H1 (cell line): ENCODE results near the gene OR8D4. TPM values are rescaled to one million over a fixed set of nuclear protein-coding genes. Genes with fewer than 3 reads are reported as not detected.

ENCODE experiments used
- CTCF ChIA-PET: fragments of 300-600 bp; sonication (Branson Sonifier 250); formaldehyde crosslinking; loops from one replicate; lab custom pipeline; 2021; ENCODE audit not compliant: partially characterized antibody; lab: Charles Lee
- POLR2A ChIA-PET: fragments of 300-600 bp; sonication (Branson Sonifier 250); formaldehyde crosslinking; loops from one replicate; lab custom pipeline; 2021; ENCODE audit warnings: inconsistent platforms; ENCODE audit not compliant: partially characterized antibody; lab: Charles Lee
- DNase-seq, 2 experiments: peaks; one replicate each; pipeline versions ENCODE4 v3.0.0 to v3.0.0-alpha.2; 2010 to 2022; ENCODE audit warnings: low spot score in 2 of 2, low read depth in 1 of 2, mixed read lengths in 1 of 2
- FAIRE-seq: peaks from 2 replicates; lab custom pipeline; 2011; peaks lifted over from hg19 to GRCh38; lab: Jason Lieb, UNC
- H2AFZ ChIP-seq: 2 replicates; pipeline ENCODE4 v1.8.1; 2012; ENCODE audit warnings: low read length, inconsistent platforms
- H2AK5ac ChIP-seq: 2 replicates; pipeline ENCODE4 v1.6.1; 2013; ENCODE audit warnings: low read depth, low read length
- H2BK120ac ChIP-seq: replicated peaks from 2 replicates; pipeline ENCODE3; 2013; ENCODE audit warnings: low read depth, low read length, inconsistent platforms
- H2BK12ac ChIP-seq: 2 replicates; pipeline ENCODE4 v1.6.1; 2013; ENCODE audit warnings: low read depth, low read length
- H2BK15ac ChIP-seq: 2 replicates; pipeline ENCODE4 v1.6.1; 2013; ENCODE audit warnings: low read length
- H2BK20ac ChIP-seq: 2 replicates; pipeline ENCODE4 v1.6.1; 2013; ENCODE audit warnings: low read length
- H2BK5ac ChIP-seq: 2 replicates; pipeline ENCODE4 v1.6.1; 2013; ENCODE audit warnings: low read depth, low read length
- H3K14ac ChIP-seq: 2 replicates; pipeline ENCODE4 v1.6.1; 2013; ENCODE audit warnings: inconsistent platforms; ENCODE audit not compliant: insufficient read length
- H3K18ac ChIP-seq: 2 replicates; pipeline ENCODE4 v1.6.1; 2013; ENCODE audit warnings: low read length; ENCODE audit errors: extremely low read depth
- H3K23ac ChIP-seq: 2 replicates; pipeline ENCODE4 v1.6.1; 2013; ENCODE audit warnings: inconsistent platforms; ENCODE audit not compliant: insufficient read length
- H3K23me2 ChIP-seq: 2 replicates; pipeline ENCODE4 v1.6.1; 2013; ENCODE audit warnings: low read depth, low read length
- H3K27ac ChIP-seq: 2 replicates; pipeline ENCODE4 v1.6.1; 2011; ENCODE audit warnings: low read depth, low read length, inconsistent platforms
- H3K27me3 ChIP-seq, 4 experiments: replicated peaks in 1 of 4; 1 replicate in 1 of 4; 2 replicates in 3 of 4; pipeline versions ENCODE4 v1.6.1 to v1.8.1; 2011 to 2013; ENCODE audit warnings: low read length in 3 of 4, mild to moderate bottlenecking in 3 of 4, inconsistent platforms in 2 of 4, mixed read lengths in 2 of 4, moderate library complexity in 1 of 4; ENCODE audit not compliant: control insufficient read depth in 3 of 4, insufficient read depth in 3 of 4; ENCODE audit errors: extremely low read depth in 1 of 4
- H3K36me3 ChIP-seq, 4 experiments: 2 replicates each; pipeline versions ENCODE4 v1.6.1 to v1.8.1; 2011 to 2013; ENCODE audit warnings: mild to moderate bottlenecking in 4 of 4, low read length in 3 of 4, moderate library complexity in 2 of 4, control low read depth in 1 of 4, inconsistent platforms in 1 of 4; ENCODE audit not compliant: insufficient read depth in 4 of 4, control insufficient read depth in 2 of 4
- H3K4ac ChIP-seq: replicated peaks from 2 replicates; pipeline ENCODE3; 2013; ENCODE audit warnings: low read length, low read depth, mixed read lengths, inconsistent platforms; ENCODE audit not compliant: insufficient read length
- H3K4me1 ChIP-seq, 4 experiments: replicated peaks in 1 of 4; 1 replicate in 1 of 4; 2 replicates in 3 of 4; pipeline versions ENCODE4 v1.6.1 to v1.8.1; 2011 to 2013; ENCODE audit warnings: low read length in 3 of 4, inconsistent platforms in 2 of 4, mixed read lengths in 1 of 4; ENCODE audit not compliant: insufficient read depth in 4 of 4, control insufficient read depth in 3 of 4
- H3K4me2 ChIP-seq, 2 experiments: 2 replicates each; pipeline versions ENCODE4 v1.6.1 to v1.8.1; 2011 to 2013; ENCODE audit warnings: low read depth in 2 of 2, low read length in 2 of 2, control low read depth in 1 of 2, inconsistent platforms in 1 of 2, mild to moderate bottlenecking in 1 of 2; ENCODE audit not compliant: insufficient read depth in 1 of 2
- H3K4me3 ChIP-seq, 4 experiments: fragments of 200-600, 300-600 bp in 1 of 4; sonication (generic), shearing (Covaris generic), sonication (Bioruptor Twin) in 1 of 4; 2 replicates each; pipeline versions ENCODE4 v1.5.1 to v1.8.1; 2011 to 2016; ENCODE audit warnings: low read length in 4 of 4, low read depth in 3 of 4, control low read depth in 2 of 4, inconsistent platforms in 2 of 4, mild to moderate bottlenecking in 2 of 4, mixed read lengths in 1 of 4, moderate library complexity in 1 of 4; ENCODE audit not compliant: insufficient read depth in 2 of 4; ENCODE audit errors: extremely low read depth in 1 of 4
- H3K56ac ChIP-seq: replicated peaks from 2 replicates; pipeline ENCODE3; 2013; ENCODE audit warnings: low read depth, mild to moderate bottlenecking, mixed read lengths, low read length, inconsistent platforms; ENCODE audit not compliant: insufficient read length
- H3K79me1 ChIP-seq: 2 replicates; pipeline ENCODE4 v1.6.1; 2013; ENCODE audit warnings: low read depth, low read length, control low read depth
- H3K79me2 ChIP-seq, 2 experiments: 2 replicates each; pipeline versions ENCODE4 v1.6.1 to v1.8.1; 2012 to 2013; ENCODE audit warnings: low read length in 2 of 2, mild to moderate bottlenecking in 2 of 2, inconsistent platforms in 1 of 2; ENCODE audit not compliant: insufficient read depth in 2 of 2, control insufficient read depth in 1 of 2
- H3K9ac ChIP-seq, 4 experiments: replicated peaks in 1 of 4; 1 replicate in 1 of 4; 2 replicates in 3 of 4; pipeline versions ENCODE4 v1.6.1 to v1.8.1; 2011 to 2013; ENCODE audit warnings: low read depth in 3 of 4, low read length in 3 of 4, control low read depth in 2 of 4, mild to moderate bottlenecking in 2 of 4, moderate library complexity in 2 of 4, inconsistent platforms in 1 of 4; ENCODE audit errors: extremely low read depth in 1 of 4
- H3K9me3 ChIP-seq, 2 experiments: 2 replicates each; pipeline versions ENCODE4 v1.6.1 to v1.8.1; 2012 to 2013; ENCODE audit warnings: mild to moderate bottlenecking in 2 of 2, moderate library complexity in 2 of 2, control low read depth in 1 of 2, inconsistent platforms in 1 of 2, low read depth in 1 of 2, low read length in 1 of 2, mixed read lengths in 1 of 2; ENCODE audit not compliant: insufficient read depth in 2 of 2
- H4K20me1 ChIP-seq, 2 experiments: replicated peaks in 1 of 2; 2 replicates each; pipeline versions ENCODE3 to v1.8.1; 2011 to 2013; ENCODE audit warnings: inconsistent platforms in 2 of 2, low read length in 2 of 2, mild to moderate bottlenecking in 1 of 2; ENCODE audit not compliant: insufficient read depth in 2 of 2, control insufficient read depth in 1 of 2
- H4K5ac ChIP-seq: 2 replicates; pipeline ENCODE4 v1.6.1; 2013; ENCODE audit warnings: low read length, low read depth, mixed read lengths, inconsistent platforms; ENCODE audit not compliant: insufficient read length
- H4K8ac ChIP-seq: 2 replicates; pipeline ENCODE4 v1.8.0; 2013; ENCODE audit warnings: mild to moderate bottlenecking, moderate library complexity, low read length, inconsistent platforms; ENCODE audit not compliant: insufficient read depth; ENCODE audit errors: extremely low read depth
- H4K91ac ChIP-seq: replicated peaks from 2 replicates; pipeline ENCODE3; 2013; ENCODE audit warnings: low read length, mixed read lengths, inconsistent platforms; ENCODE audit not compliant: insufficient read length
- CHD1 ChIP-seq: IDR thresholded peaks from 2 replicates; pipeline ENCODE4 v1.6.1; 2012; ENCODE audit warnings: low read depth, low read length, improper control_type of control experiment
- CREB1 ChIP-seq: IDR thresholded peaks from 2 replicates; pipeline ENCODE4 v1.6.1; 2012; ENCODE audit warnings: inconsistent platforms
- EZH2 ChIP-seq: fragments of 200-600 bp; sonication (generic); IDR thresholded peaks from 2 replicates; pipeline ENCODE4 v1.7.1; 2012; ENCODE audit warnings: low read depth, mild to moderate bottlenecking, moderate library complexity, low read length, inconsistent platforms; ENCODE audit not compliant: severe bottlenecking
- GABPA ChIP-seq: IDR thresholded peaks from 2 replicates; pipeline ENCODE4 v1.6.1; 2011; ENCODE audit warnings: mild to moderate bottlenecking, low read length, moderate library complexity, borderline replicate concordance; ENCODE audit not compliant: insufficient read depth
- HDAC6 ChIP-seq: IDR thresholded peaks from one replicate; pipeline ENCODE4 v1.7.1; 2012; ENCODE audit warnings: low read depth, mild to moderate bottlenecking, inconsistent platforms, low read length, moderate library complexity
- JUND ChIP-seq: IDR thresholded peaks from 2 replicates; pipeline ENCODE4 v1.6.1; 2011; ENCODE audit warnings: mild to moderate bottlenecking, improper control_type of control experiment, low read length
- MAX ChIP-seq: IDR thresholded peaks from 2 replicates; pipeline ENCODE4 v1.6.1; 2012; ENCODE audit warnings: inconsistent platforms
- RBBP5 ChIP-seq: IDR thresholded peaks from 2 replicates; pipeline ENCODE4 v1.7.1; 2012; ENCODE audit warnings: low read depth, mild to moderate bottlenecking, inconsistent platforms, low read length, moderate library complexity, borderline replicate concordance
- RFX5 ChIP-seq: IDR thresholded peaks from 2 replicates; pipeline ENCODE4 v1.6.1; 2011; ENCODE audit warnings: low read depth, low read length, improper control_type of control experiment, borderline replicate concordance
- RNF2 ChIP-seq: fragments of 200-900, 300-1000 bp; sonication (generic); IDR thresholded peaks from 2 replicates; pipeline ENCODE4 v1.7.1; 2016; ENCODE audit warnings: borderline replicate concordance, low read depth, mild to moderate bottlenecking, antibody characterized with exemption, low read length; ENCODE audit not compliant: poor library complexity, severe bottlenecking; ENCODE audit errors: missing control alignments
- SIN3A ChIP-seq, 2 experiments: IDR thresholded peaks in 1 of 2; conservative IDR thresholded peaks in 1 of 2; 2 replicates each; pipeline ENCODE4 v1.6.1; 2011 to 2012; ENCODE audit warnings: low read length in 2 of 2, improper control_type of control experiment in 1 of 2, low read depth in 1 of 2, mild to moderate bottlenecking in 1 of 2
- SIRT6 ChIP-seq: IDR thresholded peaks from one replicate; pipeline ENCODE4 v1.7.1; 2012; ENCODE audit warnings: low read length, inconsistent platforms
- SP2 ChIP-seq: IDR thresholded peaks from 2 replicates; pipeline ENCODE4 v1.6.1; 2012; ENCODE audit warnings: mild to moderate bottlenecking, low read length, inconsistent platforms
- SP4 ChIP-seq: IDR thresholded peaks from 2 replicates; pipeline ENCODE4 v1.6.1; 2012; ENCODE audit warnings: low read length, inconsistent platforms
- TAF7 ChIP-seq: optimal IDR thresholded peaks from 2 replicates; pipeline ENCODE3; 2011; ENCODE audit warnings: low read depth, mild to moderate bottlenecking, inconsistent platforms, low read length, moderate library complexity, borderline replicate concordance
- WGBS, 2 experiments: shearing (Covaris generic) in 1 of 2; methylation state at CpG; one replicate each; pipeline versions ENCODE4 v1.1.6 to v1.1.7; 2013 to 2015; ENCODE audit warnings: low lambda C conversion rate in 2 of 2, mixed read lengths in 2 of 2, inconsistent platforms in 1 of 2, low coverage in 1 of 2, missing lambda C conversion rate in 1 of 2; ENCODE audit not compliant: insufficient replicate concordance in 2 of 2, insufficient coverage in 1 of 2, insufficient read length in 1 of 2; ENCODE audit errors: extremely low coverage in 1 of 2, missing lambda C conversion rate in 1 of 2; 5-methylcytosine and 5-hydroxymethylcytosine counted together
- polyA plus RNA-seq, 7 experiments: library from polyadenylated mRNA; depleted of rRNA in 3 of 7; stranded (reverse) in 5 of 7; unstranded in 2 of 7; fragments of >200 nt in 5 of 7; fragments of 200-250 nt in 2 of 7; gene quantifications; 1 replicate in 5 of 7; 2 replicates in 1 of 7; 4 replicates in 1 of 7; pipeline versions ENCODE4 v1.2.1 to v1.2.3, GENCODE V29; 2011 to 2013; ENCODE audit warnings: missing spikeins in 2 of 7, mixed read lengths in 2 of 7
- total RNA-seq: library from RNA; stranded (reverse); fragmentation: NEBNext Ultra II Directional; extraction: Animal tissue kit (Norgen Biotek cat#: 25700); gene quantifications from 2 replicates; pipeline ENCODE4 v1.2.1, GENCODE V29; 2021

The OR8D4 gene
- total and polyA plus RNA-seq, 2 of the 8 experiments (the other 6 are each of a cell fraction or from before 2014, with no cell fraction given): not detected

GRCh38 chr11:123924027-123924426 is 22.1 kb downstream of the OR8D4 start:
- Histone ChIP-seq H3K27me3 (no peaks in the 10 kb centered on the region), H2BK120ac (no peak overlapping the region)
- POLR2A ChIA-PET: no interaction called here
- TF ChIP-seq SIN3A (conservative IDR thresholded peaks at IDR 0.05 in 1 of 2, IDR thresholded peaks at IDR 0.05 in 1 of 2; ENCODE audit: low read depth in 1 of 2, low read length in 2 of 2): no peak
- TF ChIP-seq MAX: no peak
- no peak for TF ChIP-seq TAF7
- no peak for TF ChIP-seq CREB1
- TF ChIP-seq RFX5: no peak
- TF ChIP-seq HDAC6: no peak
- TF ChIP-seq RBBP5: no peak
- TF ChIP-seq JUND: no peak
- no peak for TF ChIP-seq SP2
- TF ChIP-seq RNF2: no peak
- TF ChIP-seq SP4: no peak
- no peak for TF ChIP-seq SIRT6
- no peak for TF ChIP-seq EZH2
- no peak for TF ChIP-seq GABPA
- no peak for TF ChIP-seq CHD1

More at GRCh38 chr11:123924027-123924426, 22.1 kb downstream of the OR8D4 start:
- no peak overlapping the region for H4K91ac ChIP-seq
- 83% methylated on average over 1 of the region's 1 CpG; no CpG with 5 or more reads in 1 of the 2 experiments for WGBS, 2 experiments
- no peaks in the 10 kb centered on the region for H3K79me2 ChIP-seq
- H3K14ac ChIP-seq: no peak overlapping the region
- H3K9ac ChIP-seq: no peak overlapping the region
- no peak overlapping the region for H4K5ac ChIP-seq
- no peaks in the 10 kb centered on the region for H3K9me3 ChIP-seq
- H2BK20ac ChIP-seq: no peak overlapping the region
- no peak overlapping the region for H2AFZ ChIP-seq
- no peak overlapping the region for H2AK5ac ChIP-seq
- H3K18ac ChIP-seq: no peak overlapping the region
- DNase-seq (no peak), FAIRE-seq (no peak)
- H2BK12ac ChIP-seq: no peak overlapping the region
- H3K4me3 ChIP-seq: no peak overlapping the region
- H3K4ac ChIP-seq: no peak overlapping the region
- H3K27ac ChIP-seq: no peak overlapping the region
- no peaks in the 10 kb centered on the region for H3K36me3 ChIP-seq
- H3K23me2 ChIP-seq: no peaks in the 10 kb centered on the region
- no peaks in the 10 kb centered on the region for H3K79me1 ChIP-seq
- no peaks in the 10 kb centered on the region for H3K4me1 ChIP-seq
- H3K4me2 ChIP-seq: no peak overlapping the region
- no peak overlapping the region for H2BK15ac ChIP-seq
- no peaks in the 10 kb centered on the region for H4K20me1 ChIP-seq
- no peak overlapping the region for H2BK5ac ChIP-seq
- no peak overlapping the region for H4K8ac ChIP-seq
- no peak overlapping the region for H3K23ac ChIP-seq
- CTCF ChIA-PET: no interaction called here
- H3K56ac ChIP-seq: no peak overlapping the region
